Activated T-helper 2 cell treated with anti-CD3 and anti-CD28 coated beads, Interferon-gamma antibody, Interleukin-2, Interleukin-4, amounts not matched to agents 10 μg/mL and 5 μg/mL and 100 μg/mL, durations not matched to agents 14 hours and 24 hours and 36 hours (primary cell): Measurements from ENCODE around the gene SCN5A. TPM values are rescaled to one million over a fixed set of nuclear protein-coding genes. Genes with fewer than 3 reads are reported as not detected.
A peak's percentile ranks its signal among the peaks of the same experiment; 100 is the strongest.

Experiments
- DNase-seq: peaks from one replicate; pipeline ENCODE4 v3.0.0; 2021; ENCODE audit warnings: low spot score
- H3K27ac Mint-ChIP-seq: one replicate; pipeline ENCODE4 v1.8.0; 2021; ENCODE audit warnings: mixed read lengths
- H3K27me3 Mint-ChIP-seq: one replicate; pipeline ENCODE4 v1.8.0; 2021; ENCODE audit warnings: low read depth, mixed read lengths
- H3K36me3 Mint-ChIP-seq: one replicate; pipeline ENCODE4 v1.8.0; 2021; ENCODE audit warnings: low read depth, mixed read lengths
- H3K4me1 Mint-ChIP-seq: one replicate; pipeline ENCODE4 v1.8.0; 2021; ENCODE audit warnings: low read depth, mixed read lengths
- H3K4me3 Mint-ChIP-seq: one replicate; pipeline ENCODE4 v1.8.0; 2021; ENCODE audit warnings: low read depth, mild to moderate bottlenecking, moderate library complexity, mixed read lengths
- H3K9me3 Mint-ChIP-seq: one replicate; pipeline ENCODE4 v1.8.0; 2021; ENCODE audit warnings: mixed read lengths
- intact Hi-C: fragments of 100-400 bp; cut with micrococcal nuclease; formaldehyde crosslinking; loops from one replicate; pipeline ENCODE4 v1.15.1; 2023
- total RNA-seq: library from RNA; stranded (reverse); gene quantifications from 2 replicates; pipeline ENCODE4 v1.2.3, GENCODE V29; 2022

The SCN5A gene
- total RNA-seq, 1 donor from 2014 or later: not detected

DNA sequence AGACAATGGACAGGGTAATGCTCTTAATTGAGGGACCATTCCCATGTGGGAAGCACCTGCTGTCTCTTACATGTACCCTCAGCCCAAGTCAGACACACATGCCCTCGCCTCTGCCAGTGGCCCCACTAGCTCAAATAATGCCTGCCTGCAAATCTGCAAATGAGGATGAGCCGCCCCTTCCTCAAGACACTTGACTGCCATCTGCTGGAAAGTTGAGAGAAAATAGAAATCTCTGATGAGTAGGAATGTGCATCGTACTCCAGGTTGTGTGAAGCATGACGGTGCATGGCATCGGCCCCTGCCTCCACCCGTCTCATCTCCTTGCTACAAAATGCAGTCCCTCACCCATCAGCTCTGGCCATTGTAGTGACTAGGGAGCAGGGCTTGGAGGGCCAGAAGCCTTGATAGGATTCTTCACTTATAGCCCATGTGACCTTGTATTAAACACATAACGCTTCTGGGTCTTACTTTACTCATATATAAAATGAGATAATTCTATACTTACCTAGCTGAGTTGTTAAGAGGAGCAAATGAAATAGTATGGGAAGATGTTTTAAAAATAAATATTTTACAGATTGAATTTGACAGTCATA, 6.3 kb upstream of the SCN5A start:
- DNase-seq: no peak
- intact Hi-C loops: loop anchor here (1.0 to 10.0 kb wide), 3 partner anchors 135 to 189 kb away; partner anchors contain the start of gene EXOG

GRCh38 chr3:38653685-38654537, 4.4 kb upstream of the SCN5A start:
- Mint-ChIP-seq H3K4me3 (no peak overlapping the region), H3K27ac (no peak overlapping the region), H3K4me1 (peaks cover 6% of the 10 kb centered on the region), H3K36me3 (no peaks in the 10 kb centered on the region), H3K9me3 (no peaks in the 10 kb centered on the region), H3K27me3 (peaks cover 36% of the 10 kb centered on the region)
- intact Hi-C loops: loop anchor here (10.0 kb wide), 1 partner anchor 191 kb away; no protein-coding TSS in a partner anchor
- no peak for DNase-seq

More for the DNA sequence above, 6.3 kb upstream of the SCN5A start:
- H3K4me3 Mint-ChIP-seq: no peak overlapping the region
- H3K9me3 Mint-ChIP-seq: no peaks in the 10 kb centered on the region
- H3K27ac Mint-ChIP-seq: no peak overlapping the region
- peaks cover 43% of the 10 kb centered on the region for H3K27me3 Mint-ChIP-seq
- H3K4me1 Mint-ChIP-seq: peaks cover 6% of the 10 kb centered on the region
- H3K36me3 Mint-ChIP-seq: no peaks in the 10 kb centered on the region

GRCh38 chr3:38652934-38653333, 3.4 kb upstream of the SCN5A start:
- no peaks in the 10 kb centered on the region for H3K36me3 Mint-ChIP-seq
- peaks cover 7% of the 10 kb centered on the region for H3K4me1 Mint-ChIP-seq
- peaks cover 30% of the 10 kb centered on the region for H3K27me3 Mint-ChIP-seq
- no peaks in the 10 kb centered on the region for H3K9me3 Mint-ChIP-seq
- no peak for DNase-seq
- no peak overlapping the region for H3K4me3 Mint-ChIP-seq
- H3K27ac Mint-ChIP-seq: no peak overlapping the region
- intact Hi-C loops: loop anchor here (10.0 kb wide), 1 partner anchor 192 kb away; no protein-coding TSS in a partner anchor

DNA sequence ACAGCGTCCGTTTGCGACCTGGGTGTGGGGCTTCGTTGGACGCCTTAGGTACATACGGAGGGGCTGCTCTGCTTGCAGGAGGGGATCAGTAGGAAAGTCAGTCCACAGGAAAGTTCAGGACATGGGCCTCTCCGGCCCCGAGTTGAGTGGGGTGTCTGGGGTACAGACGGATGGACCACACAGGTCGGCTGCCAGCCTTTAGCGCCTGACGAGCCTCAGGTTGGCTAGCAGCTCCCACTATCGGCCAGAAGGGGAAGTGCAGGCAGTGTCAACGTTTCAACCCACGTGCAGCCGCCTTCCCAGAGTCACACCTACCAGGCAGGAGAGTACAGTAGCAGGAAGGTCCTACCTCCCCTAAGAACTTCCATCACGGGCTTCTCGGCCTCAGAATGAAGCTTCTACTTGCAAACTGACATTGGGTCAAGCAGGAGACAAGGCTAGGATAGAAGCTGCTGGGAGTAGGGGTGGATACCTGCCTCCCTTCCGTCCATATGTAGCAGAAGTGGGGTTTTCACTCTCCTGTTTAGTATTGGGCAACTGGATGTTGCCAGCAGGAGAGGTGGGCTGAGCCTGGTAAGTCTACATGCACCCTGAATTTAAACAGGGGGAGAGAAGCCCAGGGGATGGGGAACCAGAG, 1.8 kb upstream of the SCN5A start:
- Mint-ChIP-seq H3K27ac (no peak overlapping the region), H3K27me3 (peaks cover 20% of the 10 kb centered on the region), H3K4me1 (peaks cover 7% of the 10 kb centered on the region), H3K36me3 (no peaks in the 10 kb centered on the region), H3K9me3 (no peaks in the 10 kb centered on the region), H3K4me3 (no peak overlapping the region)
- intact Hi-C loops: loop anchor here (1.0 to 10.0 kb wide), 3 partner anchors 130 to 194 kb away; partner anchors contain the start of gene EXOG
- DNase-seq: peak; percentile 58

GRCh38 chr3:38650248-38650951, 913 bp upstream of the SCN5A start:
- no peaks in the 10 kb centered on the region for H3K9me3 Mint-ChIP-seq
- H3K27ac Mint-ChIP-seq: no peak overlapping the region
- peaks cover 14% of the 10 kb centered on the region for H3K27me3 Mint-ChIP-seq
- intact Hi-C loops: loop anchor here (10.0 kb wide), 1 partner anchor 194 kb away; no protein-coding TSS in a partner anchor
- H3K4me1 Mint-ChIP-seq: peaks cover 2% of the 10 kb centered on the region
- no peak for DNase-seq
- H3K4me3 Mint-ChIP-seq: no peak overlapping the region
- no peaks in the 10 kb centered on the region for H3K36me3 Mint-ChIP-seq

DNA sequence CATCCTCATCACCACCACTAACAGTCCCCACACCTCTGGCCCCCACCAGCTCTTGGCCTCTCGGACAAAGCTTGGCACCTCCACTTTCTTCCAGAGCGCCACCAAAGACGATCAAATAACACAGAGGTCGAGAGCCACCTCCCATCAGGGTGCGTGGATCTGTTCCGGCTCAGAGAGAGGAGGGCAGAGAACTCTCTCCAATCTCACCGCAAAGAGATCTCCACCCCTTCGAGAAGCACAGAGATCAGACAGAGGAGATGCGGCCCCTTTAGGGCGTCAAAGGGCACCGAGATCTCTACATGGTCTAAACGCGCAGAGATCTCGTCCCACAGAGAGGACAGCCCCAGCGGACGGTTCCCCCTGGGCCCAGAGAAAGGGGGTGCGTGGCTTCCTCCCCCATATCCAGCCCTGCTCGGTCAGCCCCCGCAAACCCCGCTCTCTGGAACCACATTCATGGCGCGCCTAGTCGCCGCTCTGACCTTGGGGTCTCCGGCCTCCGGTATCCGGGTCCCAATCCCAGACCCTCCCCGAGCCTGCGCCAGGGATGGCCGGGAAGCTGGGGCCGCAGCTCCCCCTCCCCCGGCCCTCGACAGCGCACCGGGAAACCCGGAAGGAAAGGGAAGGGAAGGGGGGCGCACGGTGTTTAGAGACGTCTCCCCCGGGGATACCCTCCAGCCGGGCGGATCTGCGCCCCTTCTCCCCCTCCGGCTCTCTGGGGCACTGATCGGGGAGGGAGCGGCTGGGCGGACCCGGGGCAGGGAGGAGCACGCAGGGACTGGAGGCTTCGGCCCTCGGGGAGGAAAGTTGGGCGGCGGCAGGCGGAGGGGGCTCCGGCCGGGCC, 608 bp downstream of the SCN5A start:
- Mint-ChIP-seq H3K4me1 (peaks cover 1% of the 10 kb centered on the region), H3K36me3 (no peaks in the 10 kb centered on the region), H3K9me3 (no peaks in the 10 kb centered on the region), H3K27me3 (peaks cover 14% of the 10 kb centered on the region), H3K27ac (no peak overlapping the region), H3K4me3 (peak overlapping the region; percentile 71)
- no peak for DNase-seq
- intact Hi-C loops: no loop called here

DNA sequence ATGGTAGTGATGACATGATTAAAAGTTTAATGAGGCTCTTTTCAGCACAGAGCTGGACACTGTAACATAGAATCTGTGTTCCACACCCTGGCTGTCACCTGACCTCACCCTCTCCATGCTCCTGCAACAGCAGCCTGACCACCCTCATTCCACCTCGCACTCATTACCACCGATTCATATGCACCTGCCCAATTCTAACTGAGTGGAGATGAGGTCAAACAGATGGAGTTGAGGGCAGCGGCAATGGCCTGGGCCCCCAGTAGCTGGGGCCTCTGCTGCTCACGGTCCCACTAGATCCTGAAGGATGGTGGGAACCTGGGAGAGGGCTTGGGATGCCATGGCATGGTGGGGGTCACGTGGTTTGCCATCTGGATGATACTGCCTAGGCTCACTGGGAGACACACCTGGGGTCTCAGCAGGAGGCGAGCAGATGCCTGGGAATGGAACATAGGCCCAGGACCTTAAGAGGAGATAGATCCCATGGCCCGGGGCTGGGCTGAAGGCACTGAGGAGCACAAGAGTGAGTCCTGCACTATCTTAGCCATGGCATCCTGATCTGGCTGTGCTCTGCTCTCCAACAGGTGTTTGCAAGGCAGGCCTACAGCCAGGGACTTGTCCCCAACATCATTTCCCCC, 1.3 kb downstream of the SCN5A start:
- Mint-ChIP-seq H3K4me1 (peaks cover 1% of the 10 kb centered on the region), H3K9me3 (no peaks in the 10 kb centered on the region), H3K36me3 (no peaks in the 10 kb centered on the region), H3K27me3 (peaks cover 10% of the 10 kb centered on the region), H3K27ac (no peak overlapping the region), H3K4me3 (peak overlapping the region; percentile 71)
- intact Hi-C loops: no loop called here
- no peak for DNase-seq

DNA sequence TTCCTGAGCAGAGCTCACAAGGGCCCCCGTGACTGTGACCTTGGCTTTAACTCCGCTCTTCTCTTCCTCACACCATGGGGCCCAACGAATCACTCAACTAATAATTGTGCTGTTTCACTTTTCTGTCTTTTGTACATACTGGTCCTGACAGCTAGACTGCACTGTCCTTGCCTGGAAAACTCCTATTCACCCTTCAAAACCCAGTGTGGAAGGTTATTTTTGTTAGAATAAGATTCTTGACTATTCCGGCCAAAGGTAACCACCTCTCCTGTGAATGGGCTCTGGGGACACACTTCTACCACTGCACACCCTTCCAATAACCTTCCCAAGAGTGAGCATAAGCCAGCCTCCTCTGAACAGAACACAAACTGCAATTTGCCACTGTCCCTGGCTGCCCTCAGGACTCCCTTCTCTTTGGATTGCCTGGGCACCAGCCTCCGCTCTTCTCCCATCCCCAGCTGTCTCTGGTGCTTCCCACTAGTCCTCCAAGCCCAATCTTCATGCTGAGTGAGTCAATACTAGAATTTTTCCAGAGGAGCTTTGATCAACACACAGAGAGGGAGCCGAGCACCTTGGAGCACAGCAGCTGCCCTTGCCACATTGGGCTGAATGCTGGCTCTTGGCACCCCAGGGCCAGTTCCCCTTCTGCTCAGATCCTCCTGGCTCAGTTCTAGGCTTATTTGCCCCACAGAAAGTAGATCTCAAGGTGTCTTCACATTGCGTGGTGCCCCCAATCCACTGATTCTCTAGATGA, 2.1 kb downstream of the SCN5A start:
- H3K36me3 Mint-ChIP-seq: no peaks in the 10 kb centered on the region
- H3K27ac Mint-ChIP-seq: no peak overlapping the region
- H3K4me1 Mint-ChIP-seq: peaks cover 1% of the 10 kb centered on the region
- no peak for DNase-seq
- peaks cover 4% of the 10 kb centered on the region for H3K27me3 Mint-ChIP-seq
- intact Hi-C loops: no loop called here
- H3K9me3 Mint-ChIP-seq: no peaks in the 10 kb centered on the region
- no peak overlapping the region for H3K4me3 Mint-ChIP-seq

DNA sequence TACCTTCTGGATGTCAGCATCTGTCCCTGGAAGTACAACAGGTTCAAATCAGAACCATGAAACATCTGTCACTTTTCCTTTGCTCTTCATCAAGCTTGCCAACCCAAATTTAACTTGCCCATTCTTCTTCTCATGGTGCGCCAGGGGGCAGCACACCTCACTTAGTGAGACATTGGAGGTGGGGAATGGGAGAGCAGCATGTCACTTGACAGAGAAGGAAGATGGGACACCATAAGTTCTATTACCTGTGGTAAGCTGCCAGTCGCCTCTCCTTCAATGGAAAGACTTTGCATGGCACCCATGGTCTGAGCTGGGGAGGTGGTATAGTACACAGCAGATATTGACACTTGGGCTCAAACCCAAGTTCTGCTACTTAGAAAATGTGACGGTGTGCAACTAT, 2.9 kb downstream of the SCN5A start:
- Mint-ChIP-seq H3K27me3 (peaks cover 2% of the 10 kb centered on the region), H3K9me3 (no peaks in the 10 kb centered on the region), H3K4me1 (peaks cover 1% of the 10 kb centered on the region), H3K4me3 (no peak overlapping the region), H3K27ac (no peak overlapping the region), H3K36me3 (no peaks in the 10 kb centered on the region)
- intact Hi-C loops: no loop called here
- DNase-seq: no peak

DNA sequence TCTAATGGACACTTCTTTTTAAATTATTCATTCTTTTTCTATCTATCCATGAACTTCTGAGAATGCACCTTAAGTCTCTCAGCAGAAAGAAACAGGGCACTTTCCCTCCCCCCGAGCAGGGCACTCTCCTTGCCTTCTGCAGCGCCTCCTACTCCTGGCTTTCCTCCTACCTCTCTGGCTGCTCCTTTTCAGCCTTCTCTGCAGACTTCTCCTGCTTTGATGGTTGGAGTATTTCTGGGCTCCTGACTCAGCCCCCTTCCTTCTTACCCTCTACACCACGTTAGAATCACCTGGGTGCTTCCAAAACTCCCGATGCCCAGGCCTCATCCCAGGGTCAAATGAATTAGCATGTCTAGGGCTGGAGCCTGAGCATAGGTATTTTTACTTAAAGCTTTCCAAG, 3.4 kb downstream of the SCN5A start:
- Mint-ChIP-seq H3K4me1 (peaks cover 1% of the 10 kb centered on the region), H3K4me3 (no peak overlapping the region), H3K27ac (no peak overlapping the region), H3K27me3 (peaks cover 2% of the 10 kb centered on the region), H3K36me3 (no peaks in the 10 kb centered on the region), H3K9me3 (no peaks in the 10 kb centered on the region)
- no peak for DNase-seq
- intact Hi-C loops: no loop called here

GRCh38 chr3:38645601-38646000, 3.9 kb downstream of the SCN5A start:
- no peak overlapping the region for H3K4me3 Mint-ChIP-seq
- peaks cover 1% of the 10 kb centered on the region for H3K4me1 Mint-ChIP-seq
- no peaks in the 10 kb centered on the region for H3K36me3 Mint-ChIP-seq
- no peak overlapping the region for H3K27ac Mint-ChIP-seq
- H3K9me3 Mint-ChIP-seq: no peaks in the 10 kb centered on the region
- intact Hi-C loops: no loop called here
- H3K27me3 Mint-ChIP-seq: peaks cover 2% of the 10 kb centered on the region
- DNase-seq: no peak
